Suppressor macrophage (primary cell): ENCODE data around the gene STX2.

Source experiments
- DNase-seq, 4 experiments: peaks; one replicate each; pipeline ENCODE4 v3.0.0-alpha.2; 2020 to 2022

Gene STX2

DNA sequence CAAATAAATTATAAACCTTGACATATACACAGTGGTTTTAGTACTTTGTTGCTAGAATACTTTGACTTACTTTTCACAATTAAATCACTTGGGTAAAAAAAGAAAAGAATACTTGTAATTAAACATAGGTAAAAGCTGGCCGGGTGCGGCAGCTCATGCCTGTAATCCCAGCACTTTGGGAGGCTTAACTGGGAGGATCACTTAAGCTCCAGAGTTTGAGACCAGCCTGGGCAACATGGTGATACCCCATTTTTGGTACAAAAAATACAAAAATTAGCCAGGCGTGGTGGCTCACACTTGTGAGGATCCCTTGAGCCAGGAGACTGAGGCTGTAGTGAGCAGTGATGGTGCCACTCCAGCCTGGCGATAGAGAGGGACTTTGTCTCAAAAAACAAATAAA is 7.8 kb downstream of the STX2 start:
- no peak for DNase-seq

DNA sequence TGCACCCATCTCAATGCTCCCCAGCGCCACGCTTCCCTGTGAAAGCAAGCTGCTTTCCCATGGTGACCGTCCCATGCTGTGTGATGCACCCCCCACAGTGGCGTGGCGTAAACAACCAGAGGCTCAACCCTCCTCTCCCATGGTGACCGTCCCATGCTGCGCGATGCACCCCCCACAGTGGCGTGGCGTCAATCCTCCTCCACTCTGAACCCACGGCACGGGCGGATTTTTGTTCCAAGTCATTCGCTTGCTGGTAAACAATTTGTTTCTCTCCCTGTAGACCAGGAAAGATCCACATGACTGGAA is 8.9 kb downstream of the STX2 start:
- DNase-seq, result no peak

DNA sequence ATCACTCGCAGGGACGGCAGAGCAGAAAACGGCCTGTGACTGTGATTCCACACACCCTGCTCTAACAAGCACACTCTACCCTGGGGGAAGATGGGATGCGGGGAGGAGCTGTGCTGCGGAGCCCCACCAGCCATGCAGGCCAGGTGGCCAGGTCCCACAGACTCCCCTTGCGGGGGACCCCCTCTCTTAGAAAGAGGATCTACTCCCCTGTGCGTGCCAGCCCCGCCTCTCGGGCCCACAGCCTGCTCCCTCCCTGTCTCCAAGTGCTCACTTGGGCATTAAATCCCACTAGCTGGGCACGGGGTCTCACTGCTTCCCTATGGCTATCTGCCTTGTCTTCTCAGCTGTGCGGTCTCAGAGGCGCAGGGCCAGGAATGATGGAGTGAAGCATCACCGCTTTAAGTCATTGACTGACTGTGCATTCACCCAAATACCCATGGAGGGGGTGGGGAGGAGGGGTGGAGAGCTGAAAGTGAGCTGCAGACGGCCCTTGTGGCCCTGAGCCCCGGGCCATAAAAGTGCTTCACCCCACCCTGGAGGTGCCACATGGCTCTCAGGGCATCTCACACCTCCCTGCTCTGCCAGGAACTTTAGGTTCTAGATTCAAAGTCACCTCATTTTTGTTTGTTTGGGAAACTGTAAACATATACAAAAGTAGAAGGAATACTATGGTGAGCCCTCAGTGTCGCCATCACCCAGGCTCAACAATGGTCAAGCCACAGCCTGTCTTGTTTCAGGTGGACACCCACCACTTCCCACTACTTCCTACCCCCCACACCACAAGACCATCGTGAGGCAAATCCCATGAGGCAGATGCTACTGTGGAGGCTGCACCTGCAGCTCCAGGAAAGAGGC is 9.4 kb downstream of the STX2 start:
- DNase-seq, result peak in 1 of 4 experiments; percentile 18

DNA sequence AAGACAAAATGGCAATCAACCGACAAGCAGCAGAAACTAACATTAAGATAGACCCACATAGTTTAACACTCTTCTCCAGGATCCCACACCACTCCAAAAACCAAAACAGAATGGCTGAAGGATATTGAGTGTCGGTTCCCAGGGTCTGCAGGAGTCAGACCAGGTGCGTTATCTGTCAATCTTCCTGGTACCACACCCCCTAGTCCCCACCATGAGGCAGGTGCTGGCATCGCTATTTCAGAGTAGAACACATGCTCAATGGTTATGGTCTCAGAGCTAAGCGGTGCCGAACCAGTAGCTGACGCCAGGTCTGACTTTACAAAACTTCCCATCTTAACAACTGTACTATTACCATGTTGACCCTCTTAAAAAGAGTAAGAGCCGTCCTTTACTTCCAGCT is 10.2 kb downstream of the STX2 start:
- DNase-seq, result no peak

GRCh38 chr12:130827432-130827831 is 11.6 kb downstream of the STX2 start:
- DNase-seq, result peak; percentile 23 to 64 (median 46)

DNA sequence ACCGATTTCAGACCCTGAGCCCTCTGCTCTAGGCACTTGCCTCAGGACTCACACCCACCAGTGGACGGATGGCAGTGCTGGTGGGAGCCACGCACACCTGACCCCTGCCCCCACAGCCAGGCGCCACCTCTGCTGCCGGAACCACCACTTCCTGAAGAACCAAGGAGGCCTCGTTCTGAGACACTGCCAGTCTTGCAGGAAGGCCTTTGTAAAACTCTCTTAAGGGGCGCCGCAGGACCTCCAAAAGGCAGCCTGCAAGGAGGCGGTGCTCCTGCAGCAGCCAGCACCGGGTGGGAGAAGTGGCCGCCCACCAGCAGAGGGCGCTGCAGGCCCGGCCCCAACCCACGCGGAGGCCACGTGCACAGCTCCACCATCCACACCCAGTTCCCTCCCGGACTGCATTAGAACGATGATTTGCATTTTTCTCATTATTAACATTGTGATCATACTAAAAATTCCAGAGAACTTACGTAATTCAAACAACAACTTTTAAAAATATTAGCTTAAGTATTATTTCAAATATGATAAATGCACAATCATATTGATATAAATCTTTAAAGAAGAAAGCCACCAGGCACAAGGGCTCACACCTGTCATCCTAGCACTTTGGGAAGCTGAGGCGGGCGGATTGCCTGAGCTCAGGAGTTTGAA is 12.8 kb downstream of the STX2 start:
- peak; percentile 59 to 82 (median 68) for DNase-seq

DNA sequence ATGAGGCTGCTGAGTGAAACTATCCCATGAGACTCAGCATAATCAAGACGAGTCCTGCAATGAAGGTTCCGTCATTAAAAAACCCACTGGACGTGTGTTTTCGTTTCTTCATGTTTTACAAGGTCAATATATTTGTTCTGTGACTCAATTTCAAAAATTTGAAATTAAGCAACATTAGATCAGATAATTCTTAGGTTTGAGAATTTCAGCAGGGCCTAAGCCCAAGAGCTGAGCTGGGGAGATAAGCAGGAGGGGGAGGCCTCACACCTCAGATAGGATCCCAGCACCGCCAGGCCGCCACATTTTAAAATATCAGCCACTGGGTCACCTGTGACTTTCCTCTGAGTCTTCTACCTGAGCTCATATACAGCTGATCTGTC is 13.3 kb downstream of the STX2 start:
- no peak for DNase-seq

DNA sequence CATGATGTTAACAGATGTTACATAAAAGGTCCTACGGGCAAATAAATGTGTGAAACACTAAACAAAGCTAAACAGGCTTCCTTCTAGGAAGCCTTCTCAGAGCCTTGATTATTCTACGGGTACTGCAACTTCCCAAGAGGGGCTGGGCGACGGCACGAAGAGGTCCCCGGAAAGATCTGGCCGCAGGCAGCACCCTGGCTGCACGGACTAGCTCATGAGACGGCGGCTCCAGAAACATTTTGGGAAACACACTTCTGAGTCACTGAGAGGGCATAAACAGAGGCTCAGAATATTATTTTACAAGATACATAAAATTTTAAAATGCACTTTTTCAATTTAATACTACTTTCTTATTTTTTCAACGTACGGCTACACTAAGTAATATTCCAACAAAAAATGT is 19.4 kb downstream of the STX2 start:
- no peak for DNase-seq

- DNase-seq, result peak; percentile 63 to 87 (median 78)
Observed at GRCh38 chr12:130818635-130819576, 20.1 kb downstream of the STX2 start.

DNA sequence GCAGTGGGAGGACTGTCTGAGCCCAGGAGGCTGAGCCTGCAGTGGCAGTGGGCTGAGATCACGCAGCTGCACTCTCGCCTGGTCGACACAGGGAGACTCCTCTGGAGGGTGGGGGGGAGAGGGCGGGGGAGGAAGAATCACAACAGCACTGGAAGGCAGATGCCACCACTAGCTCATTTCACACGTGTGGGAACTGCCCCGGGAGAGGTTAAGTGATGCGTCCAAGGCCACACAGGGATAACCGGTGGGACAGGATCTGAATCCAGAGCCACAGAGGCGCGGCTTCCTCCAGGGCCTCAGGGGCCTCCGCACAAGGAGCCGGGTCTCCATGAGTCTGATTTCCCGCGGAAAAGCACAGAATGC is 20.8 kb downstream of the STX2 start:
- no peak for DNase-seq

DNA sequence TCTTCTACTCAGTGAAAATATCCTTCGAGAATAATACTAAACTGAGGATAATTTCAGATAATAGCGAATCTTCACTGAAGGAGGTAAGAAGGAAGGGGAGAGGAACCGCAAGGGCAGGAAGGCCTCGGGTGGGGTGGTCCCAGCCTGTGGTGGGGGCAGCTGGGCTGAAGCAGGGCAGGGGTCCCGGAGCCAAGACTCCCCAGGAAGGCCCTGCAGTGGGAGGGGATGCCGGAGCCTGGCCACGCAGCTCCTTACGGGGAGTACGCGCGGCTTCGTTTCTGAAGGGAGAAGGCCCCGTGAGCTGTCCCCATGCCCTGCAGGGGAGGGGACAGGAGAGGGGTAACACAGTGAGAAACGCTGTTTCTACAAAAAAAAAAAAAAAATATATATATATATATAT is 21.2 kb downstream of the STX2 start:
- no peak for DNase-seq

DNA sequence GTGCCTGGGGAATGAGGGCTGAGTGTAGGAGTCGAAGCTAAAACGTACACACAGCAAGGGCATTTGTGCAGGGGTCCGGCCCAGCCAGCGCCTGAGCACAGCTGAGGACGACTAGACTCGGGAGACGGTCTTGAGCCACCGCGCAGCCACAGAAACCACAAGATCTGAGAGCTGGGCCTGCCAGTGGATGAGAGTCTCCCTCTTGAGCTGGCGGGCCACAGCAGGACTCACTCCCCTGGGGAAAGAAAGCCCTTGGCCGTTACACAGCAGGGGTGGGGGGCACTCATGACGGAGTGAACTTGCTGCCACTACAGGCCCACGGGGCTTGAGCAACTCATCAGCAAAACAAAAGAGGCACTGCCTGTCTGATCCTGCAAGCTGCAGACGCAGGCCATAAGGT is 23.0 kb downstream of the STX2 start:
- no peak for DNase-seq

- no peak for DNase-seq
Observed at GRCh38 chr12:130815028-130815741, 23.9 kb downstream of the STX2 start.

DNA sequence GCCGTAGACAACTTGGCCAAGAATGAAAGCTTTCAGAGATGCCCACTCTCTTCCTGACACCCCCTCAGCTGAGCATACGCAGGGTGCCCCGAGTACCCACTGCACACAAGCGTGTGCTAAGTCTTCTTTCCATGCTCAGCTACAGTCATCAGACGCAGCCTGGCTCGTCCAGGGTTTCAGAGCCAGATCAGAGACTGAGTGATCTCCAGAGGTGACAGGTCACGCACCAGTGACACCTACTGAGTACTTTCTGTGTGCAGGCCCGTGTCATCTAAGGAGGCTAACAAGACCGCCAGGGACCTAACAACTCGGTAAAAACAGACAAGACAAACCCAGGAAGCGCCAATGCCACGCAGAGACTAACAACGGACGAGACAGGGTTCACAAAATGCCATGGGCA is 25.1 kb downstream of the STX2 start:
- DNase-seq, result no peak

DNA sequence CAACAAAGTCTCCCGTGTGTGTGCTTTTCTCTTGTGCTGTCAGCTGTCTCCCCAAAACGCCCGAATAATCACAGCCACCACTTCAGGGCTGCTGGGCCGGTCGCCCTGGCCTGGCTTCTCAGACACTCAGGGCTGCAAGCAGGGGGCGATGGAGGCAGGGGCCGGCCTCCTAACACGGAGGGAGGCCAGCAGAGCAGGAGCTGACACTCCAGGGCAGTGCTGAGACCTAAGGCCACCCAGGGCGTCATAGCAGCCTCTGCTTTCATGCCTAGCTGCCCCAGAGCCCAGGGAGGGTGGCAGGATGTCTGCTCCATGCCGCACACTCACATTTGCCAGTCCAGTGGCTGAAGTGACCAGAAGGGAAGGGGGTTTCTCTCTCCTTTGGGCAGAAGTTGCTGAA is 25.6 kb downstream of the STX2 start:
- no peak for DNase-seq

GRCh38 chr12:130809791-130810190 is 29.3 kb downstream of the STX2 start:
- DNase-seq, result no peak

DNA sequence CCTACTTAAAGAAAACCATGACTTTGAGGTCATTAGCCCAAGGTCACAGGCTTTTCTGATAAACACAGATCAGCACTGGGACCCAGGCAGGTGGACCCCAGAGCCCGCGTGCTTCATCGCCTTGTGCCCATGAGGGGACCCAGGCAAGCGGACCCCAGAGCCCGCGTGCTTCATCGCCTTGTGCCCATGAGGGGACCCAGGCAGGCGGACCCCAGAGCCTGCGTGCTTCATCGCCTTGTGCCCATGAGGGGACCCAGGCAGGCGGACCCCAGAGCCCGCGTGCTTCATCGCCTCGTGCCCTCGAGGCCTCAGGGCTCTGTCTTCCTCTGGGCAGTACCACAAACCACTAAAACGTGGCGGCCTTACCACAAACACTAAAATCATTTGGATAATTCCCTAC is 31.7 kb downstream of the STX2 start:
- DNase-seq, result no peak

DNA sequence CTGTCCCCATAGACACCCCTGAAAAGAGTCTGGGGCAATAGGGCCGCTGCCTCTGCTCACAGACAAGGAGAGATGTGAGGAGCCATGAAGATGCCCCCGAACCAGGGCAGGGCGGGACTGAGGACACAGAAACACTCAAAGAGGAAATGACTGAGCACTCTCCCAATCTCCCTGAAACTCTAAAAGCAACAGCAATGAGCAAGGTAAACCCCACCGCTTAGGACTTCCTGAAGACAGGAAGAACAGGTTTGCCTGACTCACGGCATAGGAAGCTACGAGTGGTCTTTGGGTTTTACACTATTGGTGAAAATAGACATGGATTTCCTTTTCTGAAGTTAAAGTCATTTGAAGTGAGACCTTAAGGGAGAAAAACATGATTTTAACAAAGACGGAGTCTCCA is 32.5 kb downstream of the STX2 start:
- DNase-seq, result no peak

DNA sequence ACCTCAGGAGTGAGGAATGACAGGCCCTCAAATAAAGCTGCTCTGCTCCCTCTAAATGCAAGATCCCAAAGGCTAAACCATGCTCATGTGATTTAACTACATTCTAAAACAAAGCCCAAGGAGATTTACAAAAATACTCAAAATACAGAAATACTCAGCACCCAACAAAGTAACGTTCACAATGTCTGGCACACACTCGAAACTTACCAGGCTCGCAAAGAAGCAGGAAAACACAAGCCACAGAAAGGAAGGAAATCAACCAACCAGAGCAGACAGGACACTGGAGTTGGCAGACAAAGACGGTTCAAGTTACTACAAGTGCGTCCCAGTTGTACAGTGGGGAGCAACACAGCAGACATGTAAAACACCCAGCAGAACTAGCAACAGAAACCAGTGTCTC is 33.4 kb downstream of the STX2 start:
- DNase-seq, result no peak

- no peak for DNase-seq
Observed at GRCh38 chr12:130804216-130804615, 34.8 kb downstream of the STX2 start.

GRCh38 chr12:130803702-130804101 is 35.3 kb downstream of the STX2 start:
- no peak for DNase-seq

DNA sequence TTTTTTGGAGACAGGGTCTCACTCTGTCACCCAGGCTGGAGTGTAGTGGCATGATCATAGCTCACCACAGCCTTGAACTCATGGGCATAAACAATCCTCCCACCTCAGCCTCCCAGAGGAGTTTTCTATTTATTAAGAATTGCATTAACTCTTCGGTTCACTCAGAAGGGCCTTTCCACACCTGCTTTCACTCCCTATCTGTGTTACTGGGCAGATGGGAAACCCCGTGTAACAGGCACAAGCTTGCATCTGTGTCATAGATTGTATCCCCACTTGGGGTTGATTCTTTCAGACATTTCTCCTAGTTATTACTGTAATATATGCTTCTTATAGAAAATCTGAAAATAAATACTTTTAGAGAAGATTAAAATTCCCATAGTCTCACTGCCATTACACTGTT is 38.7 kb downstream of the STX2 start:
- no peak for DNase-seq

GRCh38 chr12:130799051-130799450 is 40.0 kb downstream of the STX2 start:
- no peak for DNase-seq
